ENCODE measurements around the gene VPREB1.
A peak's percentile ranks its signal among the peaks of the same experiment; 100 is the strongest.

The VPREB1 gene, protein sequence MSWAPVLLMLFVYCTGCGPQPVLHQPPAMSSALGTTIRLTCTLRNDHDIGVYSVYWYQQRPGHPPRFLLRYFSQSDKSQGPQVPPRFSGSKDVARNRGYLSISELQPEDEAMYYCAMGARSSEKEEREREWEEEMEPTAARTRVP

DNA sequence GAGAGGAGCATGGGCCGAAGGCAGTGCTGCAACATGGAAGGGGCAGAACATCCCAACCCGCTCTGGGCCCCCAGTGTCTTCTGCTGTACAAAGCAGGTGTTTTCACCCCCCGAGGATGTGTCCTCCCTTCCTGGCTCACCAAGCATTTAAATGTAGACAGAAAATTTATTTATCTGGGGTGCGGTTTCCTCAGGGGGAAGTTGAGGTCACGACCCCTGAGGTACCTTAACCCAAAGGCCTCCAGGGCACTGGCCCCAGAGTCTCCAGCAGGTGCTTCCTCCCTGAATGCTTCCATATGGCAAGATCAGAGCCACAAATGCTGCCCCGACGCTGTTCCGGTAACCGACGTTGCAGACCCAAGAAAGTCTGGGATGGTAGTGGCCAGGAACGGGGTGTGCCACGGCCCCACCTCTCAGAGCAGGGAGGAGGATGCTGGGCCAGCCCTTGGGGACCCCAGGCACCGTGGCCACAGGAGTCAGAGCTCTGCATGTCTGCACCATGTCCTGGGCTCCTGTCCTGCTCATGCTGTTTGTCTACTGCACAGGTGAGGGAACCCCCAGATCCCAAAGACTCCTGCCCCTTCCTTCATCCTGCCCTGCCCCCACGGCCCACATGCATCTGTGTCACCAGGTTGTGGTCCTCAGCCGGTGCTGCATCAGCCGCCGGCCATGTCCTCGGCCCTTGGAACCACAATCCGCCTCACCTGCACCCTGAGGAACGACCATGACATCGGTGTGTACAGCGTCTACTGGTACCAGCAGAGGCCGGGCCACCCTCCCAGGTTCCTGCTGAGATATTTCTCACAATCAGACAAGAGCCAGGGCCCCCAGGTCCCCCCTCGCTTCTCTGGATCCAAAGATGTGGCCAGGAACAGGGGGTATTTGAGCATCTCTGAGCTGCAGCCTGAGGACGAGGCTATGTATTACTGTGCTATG is at the start of gene VPREB1:
TSS of gene VPREB1 (plus strand) at position 471 of the 935 bp plus-strand sequence. CDS start at position 499, 28 bp downstream.
- Mint-ChIP-seq H3K27me3 (peaks cover 47% of the 10 kb centered on the region), H3K4me1 (peaks cover 16% of the 10 kb centered on the region), H3K4me3 (no peak within 1 kb of the TSS), H3K27ac (peak within 1 kb of the TSS in 1 of 2 donors; percentile 78), H3K9me3 (no peaks in the 10 kb centered on the region)
- ATAC-seq (no peak), DNase-seq (no peak)

DNA sequence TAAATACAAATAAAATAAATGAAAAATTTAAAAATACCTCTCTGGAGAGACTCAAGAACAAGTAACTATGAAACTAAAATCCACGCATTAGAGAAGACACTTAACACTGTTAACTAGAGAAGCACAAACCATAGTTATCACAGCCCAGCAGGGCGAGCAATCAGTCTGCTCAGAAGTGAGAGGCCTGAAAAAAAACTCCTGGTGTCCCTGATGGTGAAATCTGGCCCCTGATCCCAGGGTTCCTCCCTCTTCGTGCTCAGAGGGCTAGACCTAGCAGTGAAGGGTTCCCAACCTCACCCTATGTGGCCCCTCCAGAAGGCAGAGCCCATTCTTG is 49.7 kb upstream of the VPREB1 start:
- no peaks in the 10 kb centered on the region for H3K4me1 Mint-ChIP-seq
- DNase-seq (no peak), ATAC-seq (peak; percentile 9)
- peaks cover 29% of the 10 kb centered on the region for H3K27me3 Mint-ChIP-seq
- H3K27ac Mint-ChIP-seq = no peak overlapping the region
- no peaks in the 10 kb centered on the region for H3K9me3 Mint-ChIP-seq
- no peak overlapping the region for H3K4me3 Mint-ChIP-seq

DNA sequence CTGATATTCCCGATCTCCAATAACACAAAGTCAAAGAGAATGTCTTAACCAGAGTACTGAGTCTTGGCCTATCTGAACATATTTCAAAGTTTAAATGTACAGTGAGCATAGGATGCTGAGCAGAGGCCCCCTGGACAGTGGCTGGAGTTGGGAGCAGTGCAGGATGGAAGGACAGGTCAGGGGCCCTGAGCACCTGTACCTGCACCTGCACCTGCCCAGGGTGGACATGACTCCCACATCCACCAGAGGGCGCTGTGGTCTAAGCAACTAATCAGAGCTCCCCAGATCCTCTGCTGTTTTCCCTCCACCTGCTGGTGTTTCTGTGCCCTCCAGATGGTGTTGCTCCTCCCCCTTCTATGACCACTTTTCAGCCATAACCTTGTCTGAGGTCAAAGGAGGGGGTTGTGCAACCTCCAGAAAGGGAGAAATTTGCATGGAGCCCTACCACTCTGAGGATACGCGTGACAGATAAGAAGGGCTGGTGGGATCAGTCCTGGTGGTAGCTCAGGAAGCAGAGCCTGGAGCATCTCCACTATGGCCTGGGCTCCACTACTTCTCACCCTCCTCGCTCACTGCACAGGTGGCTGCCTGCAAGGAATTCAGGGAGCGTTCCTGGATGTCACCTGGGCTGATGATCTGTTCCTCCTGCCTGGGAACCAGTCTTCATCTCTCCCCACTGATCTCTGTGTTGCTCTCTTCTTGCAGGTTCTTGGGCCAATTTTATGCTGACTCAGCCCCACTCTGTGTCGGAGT is 49.1 kb upstream of the VPREB1 start:
- Mint-ChIP-seq H3K27me3 (peaks cover 29% of the 10 kb centered on the region), H3K9me3 (no peaks in the 10 kb centered on the region), H3K4me3 (no peak overlapping the region), H3K27ac (no peak overlapping the region), H3K4me1 (no peaks in the 10 kb centered on the region)
- ATAC-seq = peak; percentile 97
- DNase-seq = peak; percentile 75 to 81

DNA sequence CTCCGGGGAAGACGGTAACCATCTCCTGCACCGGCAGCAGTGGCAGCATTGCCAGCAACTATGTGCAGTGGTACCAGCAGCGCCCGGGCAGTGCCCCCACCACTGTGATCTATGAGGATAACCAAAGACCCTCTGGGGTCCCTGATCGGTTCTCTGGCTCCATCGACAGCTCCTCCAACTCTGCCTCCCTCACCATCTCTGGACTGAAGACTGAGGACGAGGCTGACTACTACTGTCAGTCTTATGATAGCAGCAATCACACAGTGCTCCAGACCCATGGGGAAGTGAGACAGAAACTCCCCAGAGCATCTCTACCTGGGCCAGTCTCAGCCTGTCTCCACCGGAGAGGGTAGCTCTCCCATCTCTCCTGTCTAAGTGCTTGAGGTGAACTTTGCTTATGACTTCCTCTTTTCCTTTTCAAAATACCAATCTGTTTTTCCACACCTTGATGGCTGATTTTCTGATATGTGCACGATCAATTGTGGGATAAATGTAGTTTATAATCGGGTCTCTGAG is 48.5 kb upstream of the VPREB1 start:
- H3K27ac Mint-ChIP-seq = no peak overlapping the region
- peaks cover 4% of the 10 kb centered on the region for H3K4me1 Mint-ChIP-seq
- H3K9me3 Mint-ChIP-seq = no peaks in the 10 kb centered on the region
- H3K4me3 Mint-ChIP-seq = no peak overlapping the region
- peaks cover 29% of the 10 kb centered on the region for H3K27me3 Mint-ChIP-seq
- no peak for DNase-seq
- no peak for ATAC-seq

DNA sequence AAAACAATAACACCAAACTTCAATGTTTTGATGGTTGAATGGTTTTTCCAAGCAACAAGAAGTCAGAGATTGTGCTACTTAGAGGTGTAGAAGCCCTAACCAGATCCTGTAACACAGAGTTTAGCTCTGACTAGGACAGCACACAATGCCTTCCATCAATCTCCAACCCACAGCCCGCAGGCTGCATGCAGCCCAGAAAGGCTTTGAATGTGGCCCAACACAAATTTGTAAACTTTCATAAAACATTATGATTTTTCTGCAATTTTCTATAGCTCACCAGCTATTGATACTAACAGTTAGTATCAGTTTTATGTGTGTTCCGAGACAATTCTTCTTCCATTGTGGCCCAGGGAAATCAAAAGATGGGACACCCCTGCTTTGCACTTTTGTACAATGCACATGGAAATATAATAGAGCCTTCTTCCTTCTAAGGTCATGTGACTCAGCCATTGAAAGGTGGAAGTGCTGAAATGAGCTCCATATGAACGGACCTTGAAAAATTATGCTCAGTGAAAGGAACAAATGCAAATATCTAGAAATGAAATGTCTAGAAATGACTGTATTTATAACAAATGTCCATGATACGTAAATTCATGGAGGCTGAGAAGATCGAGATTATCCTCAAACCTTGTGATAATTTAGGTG is 47.6 kb upstream of the VPREB1 start:
- DNase-seq = no peak
- ATAC-seq = no peak
- Mint-ChIP-seq H3K27ac (peak overlapping the region in 1 of 2 donors; percentile 17), H3K27me3 (peaks cover 25% of the 10 kb centered on the region), H3K4me3 (no peak overlapping the region), H3K9me3 (no peaks in the 10 kb centered on the region), H3K4me1 (peaks cover 8% of the 10 kb centered on the region)

DNA sequence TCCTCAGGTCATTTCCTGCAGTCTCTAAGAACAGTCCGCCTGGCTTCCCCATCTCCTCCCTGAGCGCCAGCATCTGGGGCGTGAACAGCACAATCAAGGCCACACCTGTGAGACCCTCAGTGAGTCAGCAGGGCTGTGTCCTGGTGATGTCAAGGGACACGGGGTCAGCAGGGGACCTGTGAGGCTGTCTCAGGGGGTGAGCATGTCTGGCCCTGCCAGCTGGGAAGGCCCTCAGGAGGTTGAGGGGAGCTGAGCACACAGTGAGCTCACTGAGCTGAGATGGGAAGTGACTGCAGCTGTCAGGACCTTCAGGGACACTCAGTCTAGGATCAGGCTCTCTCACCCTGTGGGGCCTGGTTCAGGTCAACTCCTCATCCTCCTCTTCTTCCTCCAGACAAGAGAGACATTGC is 46.6 kb upstream of the VPREB1 start:
- Mint-ChIP-seq H3K27me3 (peaks cover 21% of the 10 kb centered on the region), H3K4me3 (no peak overlapping the region), H3K9me3 (no peaks in the 10 kb centered on the region), H3K4me1 (peaks cover 8% of the 10 kb centered on the region), H3K27ac (no peak overlapping the region)
- ATAC-seq (no peak), DNase-seq (no peak)

DNA sequence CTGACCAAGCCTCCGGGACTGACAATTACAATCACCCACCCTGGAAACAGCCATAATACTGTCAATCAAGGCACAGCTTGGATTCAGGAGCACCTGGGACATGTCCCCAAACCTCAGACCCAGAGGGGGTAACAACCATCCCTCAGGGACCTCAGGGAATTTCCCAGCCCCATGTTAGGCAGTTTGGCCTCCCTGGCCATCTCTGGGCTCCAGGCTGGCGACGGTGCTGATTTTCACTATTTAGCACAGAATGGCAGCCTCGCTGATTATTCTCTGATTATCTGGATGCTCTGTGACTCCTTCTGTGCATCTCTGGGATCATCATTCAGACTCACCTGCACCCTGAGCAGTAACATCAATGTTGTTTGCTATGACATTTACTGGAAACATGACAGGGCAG is 45.8 kb upstream of the VPREB1 start:
- H3K9me3 Mint-ChIP-seq = no peaks in the 10 kb centered on the region
- H3K27me3 Mint-ChIP-seq = peaks cover 26% of the 10 kb centered on the region
- peaks cover 8% of the 10 kb centered on the region for H3K4me1 Mint-ChIP-seq
- ATAC-seq (no peak), DNase-seq (no peak)
- H3K4me3 Mint-ChIP-seq = no peak overlapping the region
- H3K27ac Mint-ChIP-seq = no peak overlapping the region

DNA sequence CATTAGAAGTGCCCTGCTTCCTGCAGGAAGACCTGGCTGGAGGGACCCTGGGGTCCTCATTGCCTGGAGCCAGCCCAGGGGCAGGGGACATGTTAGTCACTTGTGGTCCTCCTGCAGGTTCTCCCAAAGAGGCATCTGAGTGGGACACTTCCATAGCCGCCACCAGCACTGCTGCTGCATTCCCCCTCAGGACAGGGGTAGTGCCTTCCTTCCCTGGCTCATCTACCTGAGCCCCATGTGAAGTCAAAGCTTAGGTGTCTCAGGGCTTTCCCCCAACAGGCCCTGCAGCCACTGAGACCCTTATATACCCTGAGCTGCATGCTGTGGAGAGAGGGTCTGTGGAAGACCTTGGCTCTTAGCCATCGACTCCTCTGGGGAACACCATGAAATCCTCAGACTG is 45.0 kb upstream of the VPREB1 start:
- Mint-ChIP-seq H3K27me3 (peaks cover 26% of the 10 kb centered on the region), H3K4me1 (peaks cover 8% of the 10 kb centered on the region), H3K4me3 (no peak overlapping the region), H3K9me3 (no peaks in the 10 kb centered on the region), H3K27ac (no peak overlapping the region)
- no peak for DNase-seq
- ATAC-seq = no peak

DNA sequence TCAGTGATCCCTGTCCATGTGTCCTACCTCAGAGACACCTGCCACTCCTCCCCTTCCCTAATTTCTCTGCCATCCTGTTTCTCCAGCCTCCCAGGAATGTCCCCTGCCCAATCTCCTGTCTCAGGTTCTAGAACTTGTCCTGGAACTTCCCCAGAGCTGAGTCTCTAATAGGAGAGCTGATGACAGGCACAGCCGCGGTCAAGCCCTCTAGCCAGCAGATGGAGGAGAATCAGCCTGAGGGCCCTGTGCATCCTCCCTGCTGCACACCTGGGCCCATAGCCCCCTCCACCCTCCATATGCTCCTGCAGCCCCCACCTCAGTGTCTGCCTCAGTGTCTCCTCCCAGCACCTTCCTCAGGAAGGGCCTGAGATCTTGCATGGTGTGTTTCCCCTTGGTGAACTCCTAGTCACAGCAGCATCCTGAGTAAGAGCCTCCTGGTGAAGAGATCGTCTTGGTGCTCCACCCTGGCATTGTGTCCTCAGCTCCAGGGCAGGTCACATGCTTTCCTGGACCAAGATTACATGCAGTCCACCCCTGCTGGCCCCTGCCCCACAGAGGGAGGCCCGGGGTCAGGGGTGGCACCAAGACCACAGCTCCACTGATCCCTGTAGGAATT is 43.9 kb upstream of the VPREB1 start:
- no peak overlapping the region for H3K4me3 Mint-ChIP-seq
- peaks cover 26% of the 10 kb centered on the region for H3K27me3 Mint-ChIP-seq
- peaks cover 8% of the 10 kb centered on the region for H3K4me1 Mint-ChIP-seq
- no peak for ATAC-seq
- DNase-seq = no peak
- peak overlapping the region in 1 of 2 donors; percentile 64 for H3K27ac Mint-ChIP-seq
- no peaks in the 10 kb centered on the region for H3K9me3 Mint-ChIP-seq

DNA sequence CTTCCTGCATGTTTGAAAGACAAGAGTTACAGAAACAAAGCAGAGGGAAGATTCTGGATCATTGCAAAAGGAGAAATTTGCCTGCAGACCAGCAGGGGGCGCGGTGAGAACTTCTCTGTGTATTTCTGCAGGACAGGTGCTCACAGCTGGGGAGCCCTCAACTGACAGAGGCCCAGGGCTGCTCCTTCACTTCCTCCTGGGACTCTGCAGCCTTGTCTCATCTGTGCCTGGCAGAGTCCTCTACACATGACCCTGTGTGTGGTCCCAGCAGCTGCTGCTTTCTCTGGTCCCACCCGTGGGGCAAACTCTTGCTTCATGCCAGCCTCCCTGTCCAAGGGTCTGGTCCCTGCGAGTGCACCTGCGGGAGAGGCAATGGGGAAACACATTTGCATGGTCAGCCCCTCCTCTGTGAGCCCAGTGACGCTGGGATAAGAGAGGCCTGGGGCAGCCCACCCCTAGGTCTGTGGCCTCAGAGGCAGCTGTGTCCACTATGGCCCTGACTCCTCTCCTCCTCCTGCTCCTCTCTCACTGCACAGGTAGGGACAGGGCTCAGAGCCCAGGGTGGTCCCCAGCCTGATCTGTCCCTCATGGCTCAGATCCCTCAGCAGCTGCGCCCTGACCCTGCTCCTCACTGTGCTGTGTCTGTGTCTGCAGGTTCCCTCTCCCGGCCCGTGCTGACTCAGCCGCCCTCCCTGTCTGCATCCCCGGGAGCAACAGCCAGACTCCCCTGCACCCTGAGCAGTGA is 43.2 kb upstream of the VPREB1 start:
- Mint-ChIP-seq H3K4me1 (peaks cover 8% of the 10 kb centered on the region), H3K4me3 (no peak overlapping the region), H3K9me3 (no peaks in the 10 kb centered on the region), H3K27ac (no peak overlapping the region), H3K27me3 (peaks cover 26% of the 10 kb centered on the region)
- ATAC-seq (peak; percentile 23), DNase-seq (peak in 1 of 2 donors; percentile 32)

DNA sequence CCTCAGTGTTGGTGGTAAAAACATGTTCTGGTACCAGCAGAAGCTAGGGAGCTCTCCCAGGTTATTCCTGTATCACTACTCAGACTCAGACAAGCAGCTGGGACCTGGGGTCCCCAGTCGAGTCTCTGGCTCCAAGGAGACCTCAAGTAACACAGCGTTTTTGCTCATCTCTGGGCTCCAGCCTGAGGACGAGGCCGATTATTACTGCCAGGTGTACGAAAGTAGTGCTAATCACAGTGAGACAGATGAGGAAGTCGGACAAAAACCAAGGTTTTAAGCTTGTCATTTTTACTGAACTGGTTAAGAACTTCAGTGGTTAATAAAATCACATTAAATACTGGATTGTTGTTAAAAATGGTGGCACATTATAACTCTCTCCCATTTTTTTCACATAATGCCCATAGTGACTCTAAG is 42.6 kb upstream of the VPREB1 start:
- Mint-ChIP-seq H3K4me1 (peaks cover 8% of the 10 kb centered on the region), H3K4me3 (no peak overlapping the region), H3K27ac (no peak overlapping the region), H3K27me3 (peaks cover 26% of the 10 kb centered on the region), H3K9me3 (no peaks in the 10 kb centered on the region)
- ATAC-seq (no peak), DNase-seq (no peak)

DNA sequence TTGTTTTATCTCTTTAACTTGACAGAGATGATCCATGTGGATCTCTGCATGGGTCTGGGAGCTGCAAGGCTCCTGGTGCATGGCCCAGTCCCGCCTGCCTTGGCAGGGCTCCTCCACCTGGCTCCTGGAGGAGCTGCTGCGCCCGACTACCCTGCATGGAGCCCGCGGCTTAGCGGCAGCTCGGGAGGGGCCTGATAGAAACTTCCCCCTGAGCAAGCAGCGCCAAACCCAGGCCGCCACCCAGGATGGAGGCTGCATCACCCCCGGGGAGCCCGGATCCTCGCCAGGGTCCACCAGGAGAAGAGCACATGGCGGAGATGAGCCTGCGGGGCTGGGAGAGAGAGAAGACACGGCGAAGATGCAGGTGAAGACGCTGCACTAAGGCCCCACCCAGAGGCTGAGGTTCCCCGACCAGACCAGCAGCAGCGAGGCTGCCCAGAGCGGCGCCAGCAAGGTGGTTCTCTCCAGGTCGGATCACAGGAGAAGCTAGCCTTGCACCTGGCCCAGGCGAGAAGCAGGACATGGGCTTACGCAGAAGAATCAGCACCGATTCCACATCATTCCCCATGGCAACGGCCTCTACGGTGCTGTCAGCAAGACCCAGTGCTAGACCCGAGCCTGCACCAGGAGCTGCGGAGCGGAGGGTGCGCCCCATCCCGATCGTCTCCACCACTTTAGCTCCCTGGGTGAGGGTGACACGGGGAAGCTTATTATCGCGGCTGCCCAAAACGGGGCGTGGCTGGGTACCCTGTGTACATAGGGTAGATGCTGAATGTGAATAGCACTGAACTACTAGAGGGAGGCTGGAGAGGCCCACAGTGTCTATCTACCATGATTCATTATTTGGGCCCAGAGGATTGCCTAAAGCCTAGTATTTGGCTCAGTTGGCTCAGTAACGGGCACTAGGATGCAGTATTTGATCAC is 41.3 kb upstream of the VPREB1 start:
- ATAC-seq (no peak), DNase-seq (no peak)
- no peak overlapping the region for H3K27ac Mint-ChIP-seq
- no peaks in the 10 kb centered on the region for H3K9me3 Mint-ChIP-seq
- no peak overlapping the region for H3K4me3 Mint-ChIP-seq
- H3K27me3 Mint-ChIP-seq = peaks cover 26% of the 10 kb centered on the region
- peaks cover 17% of the 10 kb centered on the region for H3K4me1 Mint-ChIP-seq

DNA sequence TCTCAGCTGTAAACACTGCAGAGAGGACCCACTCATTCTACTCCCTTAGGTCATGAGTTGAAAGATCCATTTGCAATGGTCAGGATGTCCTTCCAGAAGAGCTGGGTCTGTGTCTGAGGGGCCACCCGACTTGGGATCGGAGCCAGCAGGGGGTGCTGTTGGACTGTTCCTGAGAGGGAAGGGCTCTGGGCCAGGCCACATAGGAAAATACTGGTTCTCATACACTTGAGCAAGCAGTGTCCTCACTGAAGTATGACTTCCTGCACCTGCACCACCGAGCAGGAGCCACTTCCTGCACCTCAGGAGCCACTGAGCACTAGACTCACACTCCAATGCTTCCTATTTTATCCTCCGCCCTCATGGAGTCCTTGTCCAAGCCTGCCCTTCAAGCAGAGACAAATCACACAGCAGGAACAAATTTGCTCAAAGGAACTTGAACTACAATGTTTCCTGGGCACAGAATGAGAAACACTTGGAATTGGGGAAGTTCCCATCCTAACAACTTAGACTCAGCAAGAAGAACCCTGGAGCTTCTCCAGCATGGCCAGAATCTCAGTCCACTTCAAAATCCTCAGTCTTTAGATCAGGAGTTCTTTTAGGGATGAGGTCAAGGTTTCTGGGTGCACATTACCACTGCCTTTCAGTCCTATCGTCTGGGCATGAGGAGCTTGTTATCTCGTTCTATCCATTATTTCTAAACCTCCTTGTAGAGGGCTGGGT is 36.6 kb upstream of the VPREB1 start:
- Mint-ChIP-seq H3K9me3 (no peaks in the 10 kb centered on the region), H3K27me3 (peaks cover 5% of the 10 kb centered on the region), H3K4me1 (peaks cover 40% of the 10 kb centered on the region), H3K27ac (peak overlapping the region in 1 of 2 donors; percentile 92), H3K4me3 (peak overlapping the region; percentile 48 to 77)
- peak; percentile 64 for ATAC-seq
- peak; percentile 79 to 85 for DNase-seq

Data from stimulated activated naive CD8-positive, alpha-beta T cell treated with anti-CD3 and anti-CD28 coated beads, Interleukin-15, amount 100 ng/mL, for 72 hours (primary cell).